HFFc6 (cell line): ENCODE data around the gene USP53. TPM values are rescaled to one million over a fixed set of nuclear protein-coding genes. Genes with fewer than 3 reads are reported as not detected.

Experiments
- DNase-seq: peaks from one replicate; pipeline ENCODE4 v3.0.0-alpha.2; 2018
- H3K27ac Mint-ChIP-seq: 2 replicates; pipeline ENCODE4 v1.8.0; 2020; ENCODE audit warnings: mild to moderate bottlenecking, mixed read lengths
- H3K27me3 Mint-ChIP-seq: 2 replicates; pipeline ENCODE4 v1.8.0; 2021; ENCODE audit warnings: mild to moderate bottlenecking, moderate library complexity, mixed read lengths; ENCODE audit not compliant: insufficient read depth
- H3K36me3 Mint-ChIP-seq: 2 replicates; pipeline ENCODE4 v1.8.0; 2021; ENCODE audit warnings: low read depth, mixed read lengths
- H3K4me1 Mint-ChIP-seq: 2 replicates; pipeline ENCODE4 v1.8.0; 2020; ENCODE audit warnings: low read depth, mixed read lengths
- H3K4me3 Mint-ChIP-seq: 2 replicates; pipeline ENCODE4 v1.8.0; 2020; ENCODE audit warnings: mild to moderate bottlenecking, moderate library complexity, mixed read lengths
- H3K9me3 Mint-ChIP-seq: 2 replicates; pipeline ENCODE4 v1.8.0; 2020; ENCODE audit warnings: mild to moderate bottlenecking, mixed read lengths
- total RNA-seq, 6 experiments: library from RNA; stranded (reverse); fragmentation: NEBNext Ultra II Directional; extraction: Animal tissue kit (Norgen Biotek cat#: 25700); gene quantifications; 2 replicates in 1 of 6; 3 replicates in 5 of 6; pipeline ENCODE4 v1.2.3, GENCODE V29; 2021
- TF ChIP-seq, protein P1 (sequence below): fragments of 200-600 bp; sonication (generic); IDR thresholded peaks from 2 replicates; pipeline ENCODE4 v1.5.0; 2021; ENCODE audit warnings: antibody characterized with exemption, mild to moderate bottlenecking

The USP53 gene
- total RNA-seq, 6 experiments from 2014 or later, result 113 to 187 (median 120) TPM

DNA sequence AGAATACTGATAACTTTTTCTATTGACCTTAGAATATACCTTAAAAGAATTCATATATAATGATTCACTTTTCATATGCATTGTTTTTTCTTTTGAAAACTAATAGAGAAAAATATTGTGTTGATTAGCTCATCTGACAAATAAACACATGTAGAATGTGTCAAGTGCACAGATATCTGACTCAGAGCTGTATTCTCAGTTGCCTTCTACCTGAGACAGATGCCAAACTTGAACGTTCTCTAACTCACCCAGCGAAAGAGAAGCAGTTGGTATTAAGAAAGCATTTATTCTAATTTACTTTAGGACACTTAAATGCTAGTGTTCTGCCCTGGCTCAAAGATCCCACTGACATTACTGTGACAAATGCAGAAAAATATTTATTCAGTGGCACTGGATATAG is 28.1 kb downstream of the USP53 start:
- Mint-ChIP-seq H3K9me3 (no peaks in the 10 kb centered on the region), H3K4me3 (no peak overlapping the region), H3K36me3 (peaks cover 66% of the 10 kb centered on the region), H3K27ac (no peak overlapping the region), H3K4me1 (peaks cover 68% of the 10 kb centered on the region), H3K27me3 (peaks cover 2% of the 10 kb centered on the region)
- no peak for DNase-seq
- TF ChIP-seq, protein P1, sequence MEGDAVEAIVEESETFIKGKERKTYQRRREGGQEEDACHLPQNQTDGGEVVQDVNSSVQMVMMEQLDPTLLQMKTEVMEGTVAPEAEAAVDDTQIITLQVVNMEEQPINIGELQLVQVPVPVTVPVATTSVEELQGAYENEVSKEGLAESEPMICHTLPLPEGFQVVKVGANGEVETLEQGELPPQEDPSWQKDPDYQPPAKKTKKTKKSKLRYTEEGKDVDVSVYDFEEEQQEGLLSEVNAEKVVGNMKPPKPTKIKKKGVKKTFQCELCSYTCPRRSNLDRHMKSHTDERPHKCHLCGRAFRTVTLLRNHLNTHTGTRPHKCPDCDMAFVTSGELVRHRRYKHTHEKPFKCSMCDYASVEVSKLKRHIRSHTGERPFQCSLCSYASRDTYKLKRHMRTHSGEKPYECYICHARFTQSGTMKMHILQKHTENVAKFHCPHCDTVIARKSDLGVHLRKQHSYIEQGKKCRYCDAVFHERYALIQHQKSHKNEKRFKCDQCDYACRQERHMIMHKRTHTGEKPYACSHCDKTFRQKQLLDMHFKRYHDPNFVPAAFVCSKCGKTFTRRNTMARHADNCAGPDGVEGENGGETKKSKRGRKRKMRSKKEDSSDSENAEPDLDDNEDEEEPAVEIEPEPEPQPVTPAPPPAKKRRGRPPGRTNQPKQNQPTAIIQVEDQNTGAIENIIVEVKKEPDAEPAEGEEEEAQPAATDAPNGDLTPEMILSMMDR, result no peak

DNA sequence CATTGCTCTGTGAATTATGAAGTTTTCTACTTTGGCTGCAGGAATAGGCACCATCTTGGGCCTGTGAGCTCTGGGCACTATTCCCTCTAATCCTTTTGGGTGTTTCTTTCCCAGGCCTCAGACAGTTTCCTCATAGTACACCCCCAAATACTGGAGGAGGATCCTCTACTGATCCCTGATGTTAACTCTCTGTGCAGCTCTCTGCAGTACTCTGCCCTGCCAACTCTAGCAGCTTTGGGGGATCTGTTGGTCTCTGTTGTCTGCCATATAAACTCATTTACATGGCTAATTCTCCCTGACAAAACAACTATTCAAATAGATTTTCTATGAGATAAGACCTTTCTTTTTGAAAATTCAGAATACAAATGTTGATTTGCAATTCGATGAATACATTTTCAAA is 29.9 kb downstream of the USP53 start:
- no peaks in the 10 kb centered on the region for H3K9me3 Mint-ChIP-seq
- peaks cover 54% of the 10 kb centered on the region for H3K4me1 Mint-ChIP-seq
- H3K27ac Mint-ChIP-seq, result peak overlapping the region; percentile 14; the same call in 1 of the 2 replicates
- no peak for DNase-seq
- no peak overlapping the region; the same call in 1 of the 2 replicates for H3K4me3 Mint-ChIP-seq
- TF ChIP-seq, protein P1, result no peak
- H3K27me3 Mint-ChIP-seq, result peaks cover 1% of the 10 kb centered on the region
- peaks cover 66% of the 10 kb centered on the region for H3K36me3 Mint-ChIP-seq

DNA sequence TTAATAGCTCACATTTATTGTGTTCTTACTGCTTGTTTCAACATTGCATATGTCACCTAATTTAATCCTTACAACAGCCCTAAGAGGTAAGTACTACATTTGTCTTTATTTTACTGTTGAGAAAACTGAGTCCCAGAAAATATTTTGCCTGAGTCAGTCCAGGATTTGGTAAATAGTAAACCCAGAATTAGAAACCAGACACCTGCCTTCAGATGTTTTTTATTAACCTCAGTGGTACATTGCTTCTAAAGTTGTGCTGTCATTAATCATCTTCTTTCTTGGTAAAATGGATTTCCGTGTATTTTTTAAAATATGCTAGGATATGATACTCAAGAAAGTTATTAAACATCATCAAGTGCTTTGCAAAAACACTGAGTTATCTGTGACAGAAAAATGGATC is 31.4 kb downstream of the USP53 start:
- DNase-seq, result no peak
- Mint-ChIP-seq H3K9me3 (no peaks in the 10 kb centered on the region), H3K36me3 (peaks cover 62% of the 10 kb centered on the region), H3K4me1 (peaks cover 44% of the 10 kb centered on the region), H3K27me3 (peaks cover 1% of the 10 kb centered on the region), H3K4me3 (no peak overlapping the region), H3K27ac (no peak overlapping the region; the same call in 1 of the 2 replicates)
- TF ChIP-seq, protein P1, result no peak

DNA sequence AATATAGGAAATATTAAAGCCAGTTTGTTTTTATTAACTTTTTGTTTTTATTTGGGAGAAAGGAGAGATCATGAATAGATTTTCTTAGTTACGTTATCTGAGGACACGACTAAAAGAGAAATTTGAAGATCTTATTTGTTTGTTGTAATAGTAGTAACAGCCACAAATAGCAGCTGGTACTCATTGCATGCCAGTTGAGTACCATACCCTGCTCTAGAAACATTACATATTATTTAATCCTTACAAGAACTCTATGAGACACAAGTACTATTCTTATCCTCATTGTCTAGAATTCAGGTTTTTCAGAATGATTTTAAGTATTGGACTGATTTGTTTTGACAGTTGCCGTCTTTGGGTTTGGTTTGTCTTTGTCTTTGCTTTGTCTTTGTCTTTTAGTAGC is 31.8 kb downstream of the USP53 start:
- no peak overlapping the region for H3K4me3 Mint-ChIP-seq
- DNase-seq, result no peak
- TF ChIP-seq, protein P1, result no peak
- peaks cover 44% of the 10 kb centered on the region for H3K4me1 Mint-ChIP-seq
- H3K36me3 Mint-ChIP-seq, result peaks cover 62% of the 10 kb centered on the region
- no peaks in the 10 kb centered on the region for H3K9me3 Mint-ChIP-seq
- peak overlapping the region; percentile 34 for H3K27ac Mint-ChIP-seq
- H3K27me3 Mint-ChIP-seq, result peaks cover 2% of the 10 kb centered on the region

DNA sequence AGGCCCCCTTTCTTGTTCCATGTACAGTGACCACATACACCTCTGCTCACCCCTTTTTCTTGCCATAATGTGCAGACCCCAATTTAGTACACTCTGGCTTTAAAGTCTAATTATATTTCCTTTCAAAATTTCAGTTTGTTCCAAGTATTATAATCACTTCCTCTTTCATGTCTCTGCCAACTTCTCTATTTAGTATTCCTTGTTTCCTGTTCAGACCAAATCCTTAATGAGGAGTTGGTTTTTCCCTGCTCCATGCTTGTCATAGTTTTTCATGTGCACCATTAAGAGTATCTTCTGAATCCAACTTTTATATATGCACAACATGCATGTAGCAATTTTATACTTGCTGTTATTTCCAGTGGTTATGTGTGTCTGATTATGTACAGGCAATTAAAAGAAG is 32.3 kb downstream of the USP53 start:
- no peak overlapping the region for H3K4me3 Mint-ChIP-seq
- no peak for DNase-seq
- peak overlapping the region; percentile 34 for H3K27ac Mint-ChIP-seq
- H3K9me3 Mint-ChIP-seq, result no peaks in the 10 kb centered on the region
- H3K27me3 Mint-ChIP-seq, result peaks cover 4% of the 10 kb centered on the region
- H3K36me3 Mint-ChIP-seq, result peaks cover 62% of the 10 kb centered on the region
- H3K4me1 Mint-ChIP-seq, result peaks cover 44% of the 10 kb centered on the region
- TF ChIP-seq, protein P1, result no peak
